Astrocyte of the cerebellum (primary cell): ENCODE measurements around the gene HIVEP3.

Source experiments
- DNase-seq: peaks from one replicate; pipeline ENCODE4 v3.0.0-alpha.2; 2011; ENCODE audit warnings: low read depth
- H3K4me3 ChIP-seq: 2 replicates; pipeline ENCODE4 v1.5.1; 2011; ENCODE audit warnings: mild to moderate bottlenecking, low read depth, low read length, moderate library complexity
- in situ Hi-C: cut with HindIII; loops from 2 replicates; pipeline ENCODE4 v1.10.0; 2017; ENCODE audit warnings: low sequenced_read_pairs
- TF ChIP-seq, protein P1 (sequence below): IDR thresholded peaks from 2 replicates; pipeline ENCODE4 v1.5.1; 2012; ENCODE audit warnings: low read length, low read depth, moderate library complexity, mild to moderate bottlenecking; ENCODE audit errors: missing control alignments

HIVEP3 gene

DNA sequence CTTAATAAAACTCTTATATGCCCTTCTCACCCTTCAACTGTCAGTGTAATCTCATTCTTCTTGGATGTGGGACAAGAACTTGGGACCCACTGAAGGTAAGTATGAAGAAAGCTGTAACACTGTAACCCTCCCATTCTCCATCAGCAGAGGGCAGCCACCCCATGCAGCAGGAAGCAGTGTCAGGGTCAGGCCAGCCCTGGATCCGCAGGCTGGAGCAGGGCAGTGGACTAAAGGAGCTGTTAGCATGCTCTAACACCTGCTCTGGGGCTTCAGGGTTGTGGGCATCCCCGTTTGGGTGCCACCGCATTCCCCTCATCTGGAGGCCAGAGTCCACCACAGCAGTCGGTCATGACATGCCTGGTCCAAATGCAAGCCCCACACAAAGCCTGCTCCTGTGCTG lies 156.5 kb downstream of the HIVEP3 start:
- H3K4me3 ChIP-seq, result no peak overlapping the region
- in situ Hi-C loops, result no loop called here
- no peak for DNase-seq
- TF ChIP-seq, protein P1, sequence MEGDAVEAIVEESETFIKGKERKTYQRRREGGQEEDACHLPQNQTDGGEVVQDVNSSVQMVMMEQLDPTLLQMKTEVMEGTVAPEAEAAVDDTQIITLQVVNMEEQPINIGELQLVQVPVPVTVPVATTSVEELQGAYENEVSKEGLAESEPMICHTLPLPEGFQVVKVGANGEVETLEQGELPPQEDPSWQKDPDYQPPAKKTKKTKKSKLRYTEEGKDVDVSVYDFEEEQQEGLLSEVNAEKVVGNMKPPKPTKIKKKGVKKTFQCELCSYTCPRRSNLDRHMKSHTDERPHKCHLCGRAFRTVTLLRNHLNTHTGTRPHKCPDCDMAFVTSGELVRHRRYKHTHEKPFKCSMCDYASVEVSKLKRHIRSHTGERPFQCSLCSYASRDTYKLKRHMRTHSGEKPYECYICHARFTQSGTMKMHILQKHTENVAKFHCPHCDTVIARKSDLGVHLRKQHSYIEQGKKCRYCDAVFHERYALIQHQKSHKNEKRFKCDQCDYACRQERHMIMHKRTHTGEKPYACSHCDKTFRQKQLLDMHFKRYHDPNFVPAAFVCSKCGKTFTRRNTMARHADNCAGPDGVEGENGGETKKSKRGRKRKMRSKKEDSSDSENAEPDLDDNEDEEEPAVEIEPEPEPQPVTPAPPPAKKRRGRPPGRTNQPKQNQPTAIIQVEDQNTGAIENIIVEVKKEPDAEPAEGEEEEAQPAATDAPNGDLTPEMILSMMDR, result no peak

DNA sequence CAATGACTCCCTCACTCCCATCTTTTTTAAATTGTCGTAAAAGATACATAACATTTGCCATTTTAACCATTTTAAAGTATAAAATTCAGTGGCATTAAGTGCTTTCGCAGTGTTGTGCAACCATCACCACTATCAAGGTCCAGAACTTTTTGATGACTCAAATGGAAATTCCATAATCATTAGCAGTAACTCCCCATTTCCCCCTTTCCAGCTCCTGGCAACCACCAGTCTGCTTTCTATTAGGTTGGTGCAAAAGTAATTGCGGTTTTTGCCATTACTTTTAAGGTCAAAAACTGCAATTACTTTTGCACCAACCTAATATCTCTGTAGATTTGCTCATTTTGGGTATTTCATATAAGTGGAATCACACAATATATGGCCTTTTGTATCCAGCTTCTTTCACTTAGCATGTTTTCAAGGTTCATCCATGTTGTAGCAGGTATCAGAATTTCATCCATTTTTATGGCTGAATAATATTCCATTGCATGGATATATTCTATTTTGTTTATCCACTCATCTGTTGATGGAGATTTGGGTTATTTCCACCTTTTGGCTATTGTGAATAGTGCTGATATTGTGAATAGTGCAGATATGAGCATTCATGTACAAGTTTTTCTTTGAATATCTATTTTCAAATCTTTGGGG lies 159.7 kb downstream of the HIVEP3 start:
- no peak overlapping the region for H3K4me3 ChIP-seq
- TF ChIP-seq, protein P1, result no peak
- in situ Hi-C loops, result no loop called here
- peak; percentile 45 for DNase-seq

DNA sequence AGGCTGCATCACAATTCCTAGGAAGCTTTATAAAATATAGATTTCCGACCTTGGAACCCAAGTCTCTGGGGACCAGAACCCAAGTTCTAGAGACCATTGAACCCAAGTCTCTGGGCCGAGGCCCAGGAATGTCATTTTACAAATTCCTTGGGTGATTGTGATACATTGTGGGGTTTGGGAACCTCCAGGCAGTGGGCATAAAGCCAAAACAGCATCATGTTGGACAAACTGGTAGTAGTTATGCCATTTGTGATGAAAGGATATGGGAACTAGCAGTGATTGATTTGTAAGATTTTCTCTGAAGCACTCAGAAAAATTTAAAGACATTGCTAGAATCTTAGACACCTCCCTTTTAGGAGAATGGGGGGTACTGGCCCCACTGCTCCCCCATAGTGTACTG lies 160.2 kb downstream of the HIVEP3 start:
- H3K4me3 ChIP-seq, result no peak overlapping the region
- in situ Hi-C loops, result no loop called here
- no peak for DNase-seq
- TF ChIP-seq, protein P1, result no peak

DNA sequence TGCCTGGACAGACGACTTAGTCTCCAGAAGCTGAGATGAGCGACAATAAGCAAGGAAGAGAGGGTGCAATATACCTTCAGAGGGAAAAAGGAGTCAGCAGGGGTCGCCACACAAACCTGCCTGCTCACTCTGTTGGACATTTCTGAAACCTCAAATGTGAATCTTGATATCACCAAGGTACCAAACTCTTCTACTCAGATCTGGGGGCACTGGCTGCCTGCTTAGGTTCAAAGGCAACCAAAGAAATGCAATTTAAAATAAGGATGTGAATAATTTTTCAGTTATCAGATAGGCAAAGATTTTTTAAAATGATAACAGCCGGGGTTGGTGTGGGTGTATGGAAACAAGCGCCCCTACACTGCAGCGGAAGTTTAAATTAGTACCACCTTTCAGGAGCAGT lies 164.2 kb downstream of the HIVEP3 start:
- no peak for DNase-seq
- TF ChIP-seq, protein P1, result no peak
- no peak overlapping the region for H3K4me3 ChIP-seq
- in situ Hi-C loops, result no loop called here

DNA sequence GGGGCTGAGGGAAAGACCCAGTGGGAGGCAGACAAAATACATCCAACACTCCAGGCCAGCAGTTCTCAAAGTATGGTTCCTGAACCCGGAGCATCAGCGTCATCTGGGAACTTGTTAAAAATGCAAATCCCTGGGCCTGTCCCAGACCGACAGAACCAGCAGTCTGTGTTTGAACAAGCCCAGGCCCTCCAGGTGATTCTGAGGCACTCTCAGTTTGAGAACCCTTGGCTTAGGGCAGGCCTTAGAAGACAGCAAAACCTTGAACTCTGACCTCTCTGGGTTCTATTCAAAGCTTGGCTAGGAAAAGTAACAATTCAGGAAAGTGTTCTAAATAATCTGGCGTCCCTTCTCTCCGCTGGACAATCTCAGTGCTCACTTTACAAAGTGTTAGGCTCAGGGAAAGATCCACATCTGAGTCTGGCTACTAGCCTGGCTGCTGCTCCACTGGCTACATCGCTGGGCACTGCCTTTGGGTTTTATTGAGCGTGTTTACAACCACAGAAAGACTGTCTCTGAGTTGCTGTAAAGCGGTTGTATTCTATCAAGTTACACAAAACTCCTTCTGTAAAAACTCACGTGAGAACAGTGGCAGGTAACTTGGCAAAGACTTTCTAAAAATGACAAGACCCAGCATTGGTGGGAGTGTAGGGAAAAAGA lies 166.1 kb downstream of the HIVEP3 start:
- DNase-seq, result no peak
- TF ChIP-seq, protein P1, result no peak
- in situ Hi-C loops, result no loop called here
- H3K4me3 ChIP-seq, result no peak overlapping the region

DNA sequence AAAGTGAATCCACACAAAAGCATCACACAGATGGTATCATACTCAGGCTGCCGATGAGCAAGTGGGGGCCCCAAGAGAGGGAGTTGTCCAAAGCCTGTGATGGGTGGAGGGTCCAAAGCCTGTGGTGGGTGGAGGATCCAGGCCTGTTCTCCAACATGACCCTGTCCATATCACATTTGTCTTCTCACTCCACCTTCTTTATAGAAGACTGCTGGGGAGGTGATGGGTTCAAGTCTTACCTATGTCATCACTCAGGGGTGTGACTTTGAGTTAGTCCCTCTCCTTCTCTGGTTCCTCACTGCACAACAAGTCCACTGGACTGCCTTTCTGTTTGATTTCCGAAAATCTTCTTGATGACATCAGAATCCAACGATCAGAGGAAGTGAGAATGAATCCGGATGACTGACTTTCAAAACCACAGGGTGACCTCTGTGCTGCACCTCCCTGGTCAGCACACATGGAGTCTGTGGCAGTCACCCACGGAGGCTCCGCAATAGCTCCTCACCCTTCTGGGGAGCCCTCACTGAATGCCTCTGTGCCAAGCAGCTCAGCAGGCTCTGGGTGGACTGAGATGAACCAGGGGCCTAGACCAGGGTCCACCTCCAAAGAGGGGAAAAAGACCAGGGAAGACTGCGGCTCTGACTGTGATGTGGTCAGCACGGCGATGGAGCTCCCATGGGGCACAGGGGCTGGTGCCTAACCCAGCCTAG lies 166.8 kb downstream of the HIVEP3 start:
- TF ChIP-seq, protein P1, result no peak
- peak; percentile 56 for DNase-seq
- H3K4me3 ChIP-seq, result no peak overlapping the region
- in situ Hi-C loops, result no loop called here
